Dedifferentiated amniotic fluid mesenchymal stem cell (primary cell): Measurements from ENCODE around the gene ARHGEF16.
A peak's percentile ranks its signal among the peaks of the same experiment; 100 is the strongest.

Experiments
- DNase-seq: peaks from one replicate; pipeline ENCODE4 v3.0.0-alpha.2; 2016; ENCODE audit errors: extremely low spot score

ARHGEF16 gene

DNA sequence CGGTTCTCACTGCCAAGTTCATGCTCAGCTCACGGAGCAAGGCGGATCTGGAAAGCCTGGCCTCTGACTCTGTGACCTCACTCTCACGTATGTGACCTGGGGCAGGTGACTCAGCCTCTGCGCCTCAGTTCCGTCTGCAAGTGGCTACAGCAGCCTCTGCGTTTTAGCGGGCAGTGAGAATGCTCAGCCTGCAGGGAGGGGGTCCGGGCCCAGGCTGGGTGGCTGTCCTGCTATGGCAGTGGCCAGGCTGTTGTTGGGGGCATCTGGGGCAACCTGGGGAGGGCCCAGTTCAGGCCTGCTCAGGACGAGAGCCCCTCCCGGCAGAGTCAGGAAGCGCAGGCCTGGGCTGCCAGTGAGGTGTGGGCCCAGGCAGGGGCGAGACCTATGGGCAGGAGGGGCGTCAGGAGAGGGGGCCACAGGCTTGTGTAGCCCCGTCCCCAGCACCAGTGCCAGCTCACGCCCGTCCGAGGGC, 27.9 kb downstream of the ARHGEF16 start:
- no peak for DNase-seq

- no peak for DNase-seq
These were observed 28.9 kb downstream of the ARHGEF16 start for GRCh38 chr1:3483380-3483779.

- no peak for DNase-seq
These were observed 29.5 kb downstream of the ARHGEF16 start for GRCh38 chr1:3483801-3484444.

- no peak for DNase-seq
These were observed 30.6 kb downstream of the ARHGEF16 start for GRCh38 chr1:3485016-3485415.

DNA sequence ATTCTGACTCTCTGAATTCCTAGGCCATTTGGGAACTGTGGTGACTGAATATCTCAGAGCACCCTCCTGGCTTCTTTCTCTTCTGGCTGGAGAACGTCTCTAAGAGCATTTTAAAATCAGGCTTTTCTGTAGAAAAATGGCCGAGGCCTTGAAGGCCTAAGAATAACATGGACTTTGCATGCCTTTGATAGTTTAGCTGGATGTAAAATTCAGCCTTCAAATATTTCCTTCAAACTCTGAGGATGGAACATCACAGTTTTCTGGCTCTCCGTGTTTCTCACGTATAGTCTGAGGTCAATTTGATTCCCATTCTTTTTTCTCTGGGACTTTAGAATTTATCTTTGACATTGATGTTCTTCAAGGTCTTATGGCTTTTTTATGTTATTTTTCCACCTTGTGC, 34.0 kb downstream of the ARHGEF16 start:
- DNase-seq, result no peak

DNA sequence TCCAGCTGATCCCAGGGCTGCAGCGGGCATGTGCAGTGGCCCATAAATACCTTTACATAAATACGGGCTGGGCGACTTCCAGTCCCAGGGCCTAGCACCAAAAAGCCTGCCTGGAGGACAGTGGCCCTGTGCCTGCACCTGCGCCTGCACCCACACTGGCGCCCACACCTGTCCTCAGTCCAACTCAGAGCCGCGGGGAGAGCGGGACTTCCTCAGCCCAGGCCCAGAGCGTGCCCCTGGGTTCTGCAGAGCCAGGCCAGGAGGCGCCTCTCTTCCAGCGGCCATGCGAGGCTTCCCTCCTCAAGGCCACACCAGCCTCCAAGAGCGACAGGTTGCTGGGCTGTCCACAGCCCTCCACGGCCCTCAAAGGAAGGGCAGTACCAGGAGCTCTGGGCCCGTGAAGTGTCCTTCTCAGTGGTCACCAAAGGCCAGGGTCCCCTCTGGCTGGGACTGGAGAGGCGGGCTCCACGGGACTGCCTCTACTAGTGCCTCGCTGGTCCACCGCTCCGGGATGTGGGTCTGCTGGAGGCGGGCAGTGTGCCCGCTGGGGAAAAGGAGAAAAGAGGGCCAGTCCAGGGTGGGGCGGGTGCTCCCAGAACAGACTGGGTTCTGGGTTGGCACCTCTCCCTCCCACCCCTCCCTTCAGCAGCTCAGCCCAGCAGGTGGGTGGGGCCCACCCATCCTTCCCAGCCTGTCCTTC, 35.7 kb downstream of the ARHGEF16 start:
- no peak for DNase-seq

GRCh38 chr1:3491291-3492246, 37.1 kb downstream of the ARHGEF16 start:
- DNase-seq, result peak; percentile 29

- DNase-seq, result no peak
These were observed 38.2 kb downstream of the ARHGEF16 start for GRCh38 chr1:3492545-3493246.

DNA sequence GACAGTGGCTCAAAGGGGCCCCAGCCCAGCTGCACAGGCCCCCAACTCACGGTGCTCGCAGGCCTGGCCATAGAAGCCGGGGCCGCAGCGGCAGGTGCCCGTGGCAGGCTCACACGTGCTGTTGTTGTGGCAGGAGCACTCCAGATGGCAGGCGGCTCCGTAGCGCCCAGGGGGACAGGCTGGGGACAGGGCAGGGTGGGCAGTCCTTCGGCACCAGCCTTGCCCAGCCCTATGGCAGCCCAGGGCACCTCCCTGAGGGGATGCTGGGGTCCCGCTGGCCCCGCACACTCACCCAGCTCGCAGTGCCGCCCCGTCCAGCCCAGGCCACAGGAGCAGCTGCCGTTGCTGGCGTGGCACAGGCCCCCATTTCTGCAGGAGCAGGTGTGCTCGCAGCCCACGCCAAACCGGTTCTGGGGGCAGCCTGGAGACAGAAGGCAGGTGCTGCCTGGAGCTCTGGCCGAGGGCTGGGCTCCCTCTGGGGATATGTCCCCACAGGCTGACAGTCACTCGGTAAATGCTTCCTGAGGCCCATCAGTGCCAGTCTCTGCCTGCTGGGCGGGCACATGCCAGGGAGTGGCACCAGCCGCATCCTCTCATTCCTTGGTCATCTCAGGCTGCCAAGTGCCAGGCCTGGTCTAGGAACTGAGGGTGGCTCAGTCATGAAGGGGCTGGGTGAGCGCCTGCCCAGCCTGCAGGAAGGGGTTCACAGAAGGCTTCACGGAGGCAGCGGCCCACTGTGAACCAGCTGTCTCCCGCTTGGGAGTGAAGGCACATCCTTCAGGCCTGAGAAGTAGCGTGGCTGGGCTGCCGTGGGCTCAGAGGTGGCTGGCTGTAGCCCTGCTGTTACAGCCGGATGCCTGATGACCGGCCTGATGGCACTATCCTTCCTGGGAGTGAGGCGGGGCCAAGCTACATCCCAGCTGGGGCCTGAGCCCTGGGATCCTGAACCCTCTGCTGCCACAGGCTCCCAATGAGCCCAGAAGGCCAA, 40.1 kb downstream of the ARHGEF16 start:
- no peak for DNase-seq

GRCh38 chr1:3495776-3496745, 41.6 kb downstream of the ARHGEF16 start:
- no peak for DNase-seq

GRCh38 chr1:3496916-3497315, 42.5 kb downstream of the ARHGEF16 start:
- DNase-seq, result no peak

GRCh38 chr1:3497521-3497920, 43.1 kb downstream of the ARHGEF16 start:
- no peak for DNase-seq

DNA sequence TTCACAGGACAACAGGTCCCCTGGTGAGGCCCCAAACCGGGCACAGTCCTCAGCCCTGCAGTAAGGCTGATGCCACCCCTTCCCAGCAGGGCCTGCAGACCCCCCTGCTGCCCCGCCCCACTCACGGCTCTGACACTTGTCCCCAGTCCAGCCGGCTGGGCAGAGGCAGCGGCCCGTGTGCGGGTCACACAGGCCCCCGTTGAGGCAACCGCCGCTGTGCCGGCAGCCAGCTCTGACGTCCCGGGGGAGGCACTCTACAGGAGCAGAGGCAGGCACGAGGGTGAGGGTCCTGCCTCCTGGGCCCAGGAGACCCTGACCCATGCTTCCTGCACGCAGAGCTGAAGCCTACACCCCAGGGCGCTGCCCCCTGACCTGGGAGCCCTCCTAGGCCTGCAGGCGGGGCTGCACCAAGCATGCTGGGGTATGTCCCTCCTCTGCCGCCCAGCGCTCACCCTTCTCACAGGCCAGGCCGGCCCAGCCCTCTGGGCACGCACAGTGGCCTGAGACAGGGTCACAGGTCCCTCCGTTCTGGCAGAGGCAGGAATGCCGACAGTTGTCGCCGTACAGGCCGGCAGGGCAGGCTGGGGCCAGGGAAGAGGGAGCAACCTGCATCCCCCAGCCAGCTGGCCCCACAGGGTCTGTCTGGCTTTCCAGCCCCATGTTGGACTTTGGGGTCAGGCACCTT, 43.9 kb downstream of the ARHGEF16 start:
- no peak for DNase-seq

DNA sequence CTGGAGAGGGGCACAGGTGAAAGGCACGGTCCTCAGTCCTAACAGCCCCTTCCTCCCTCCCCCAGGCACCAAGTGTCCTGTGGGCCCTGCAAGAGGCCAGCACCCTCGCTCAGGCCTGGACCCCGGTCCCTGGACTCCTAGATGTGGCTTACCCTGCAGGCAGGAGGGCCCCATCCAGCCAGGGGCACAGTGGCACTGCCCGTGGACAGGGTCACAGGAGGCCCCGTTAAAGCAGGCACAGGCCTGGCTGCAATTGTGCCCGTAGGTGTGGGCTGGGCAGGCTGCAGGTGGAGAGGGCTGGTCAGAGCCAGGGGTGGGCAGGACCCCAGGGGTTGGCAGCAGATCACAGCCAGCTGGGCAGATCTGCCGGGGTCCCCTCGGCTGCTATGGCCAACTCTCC, 44.5 kb downstream of the ARHGEF16 start:
- DNase-seq, result no peak

DNA sequence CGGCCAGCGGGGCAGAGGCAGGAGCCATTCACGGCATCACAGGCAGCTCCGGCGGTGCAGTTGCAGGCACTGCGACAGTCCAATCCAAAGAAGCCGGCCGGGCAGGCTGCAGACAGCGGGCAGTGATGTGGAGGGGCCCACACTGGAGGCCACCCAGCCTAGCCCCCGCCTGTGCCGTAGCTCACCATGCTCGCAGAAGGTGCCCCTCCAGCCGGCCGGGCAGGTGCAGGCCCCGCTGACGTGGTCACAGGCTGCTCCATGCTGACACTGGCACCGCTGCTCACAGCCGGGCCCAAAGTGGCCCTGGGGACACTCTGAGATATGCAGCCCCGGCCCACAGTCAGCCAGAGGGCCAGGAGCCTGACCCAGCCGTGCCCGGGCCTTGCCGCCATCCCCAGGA, 45.1 kb downstream of the ARHGEF16 start:
- no peak for DNase-seq

DNA sequence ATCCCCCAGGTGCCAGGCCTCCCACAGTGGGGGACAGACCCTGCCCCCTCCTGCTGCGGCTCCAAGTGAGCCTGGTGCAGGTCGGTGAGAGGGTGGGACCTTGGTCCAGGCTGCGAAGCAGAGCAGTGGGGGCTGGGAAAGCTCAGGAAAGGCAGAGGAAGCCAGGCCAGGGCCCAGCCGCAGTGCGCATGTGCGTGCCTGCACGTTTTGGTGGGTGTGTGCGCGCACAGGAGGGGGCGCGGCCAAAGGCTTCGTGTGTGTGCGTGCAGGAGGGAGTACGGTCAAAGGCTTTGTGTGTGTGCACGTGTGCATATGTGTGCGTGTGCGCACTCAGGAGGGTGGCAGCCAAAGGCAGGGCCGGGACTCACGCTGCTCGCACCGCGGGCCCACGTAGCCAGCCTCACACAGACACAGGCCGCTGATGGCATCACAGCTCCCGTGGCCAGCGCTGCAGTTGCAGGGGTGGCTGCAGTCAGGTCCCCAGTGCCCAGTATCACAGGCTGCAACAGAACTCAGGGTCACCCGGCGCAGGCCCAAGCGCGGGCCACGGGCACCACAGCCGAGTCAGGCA, 45.9 kb downstream of the ARHGEF16 start:
- DNase-seq, result no peak

GRCh38 chr1:3501437-3501836, 47.0 kb downstream of the ARHGEF16 start:
- no peak for DNase-seq

DNA sequence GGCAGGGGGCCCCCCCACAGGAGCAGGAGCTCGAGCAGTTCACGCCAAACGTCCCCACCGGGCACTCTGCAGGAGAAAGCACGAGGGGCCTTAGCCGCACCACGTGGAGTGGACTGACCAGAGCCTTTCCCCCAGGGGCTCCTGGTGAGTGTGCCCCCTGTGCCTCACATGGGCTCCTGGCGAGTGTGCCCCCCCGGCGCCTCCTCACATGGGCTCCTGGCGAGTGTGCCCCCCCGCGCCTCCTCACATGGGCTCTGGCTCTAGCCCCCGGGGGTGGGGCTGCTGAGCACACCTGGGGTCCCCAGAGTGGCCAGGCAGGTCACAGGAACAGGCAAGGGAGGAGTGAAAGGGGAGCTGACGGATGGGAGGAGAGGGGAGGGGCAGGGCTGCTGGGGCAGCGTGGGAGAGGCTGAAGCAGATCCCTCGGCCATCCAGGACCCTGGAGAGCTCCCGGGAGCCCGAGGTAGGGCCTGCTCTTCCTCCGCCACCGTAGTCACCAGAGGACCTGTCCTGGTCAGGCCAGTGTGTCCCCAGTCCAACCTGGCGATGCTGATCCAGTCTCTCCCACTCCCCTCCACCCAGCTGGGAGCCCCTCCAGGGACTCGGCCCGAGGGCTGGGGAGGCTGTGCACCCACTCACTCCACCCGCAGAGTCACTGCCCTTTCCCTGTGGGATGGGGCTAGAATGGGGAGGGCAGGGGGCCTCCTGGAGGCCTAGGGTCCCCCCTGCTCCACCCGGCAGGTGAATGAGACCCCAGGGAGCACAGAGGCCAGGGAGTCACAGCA, 47.6 kb downstream of the ARHGEF16 start:
- DNase-seq, result no peak
